ENCODE data around the gene TMED4. TPM values are rescaled to one million over a fixed set of nuclear protein-coding genes. Genes with fewer than 3 reads are reported as not detected.
A peak's percentile ranks its signal among the peaks of the same experiment; 100 is the strongest.

TMED4 gene
- total and polyA plus RNA-seq, 2 of the 13 experiments (the other 11 are each of a cell fraction or from before 2014, with no cell fraction given): 81.4 to 109 TPM

DNA sequence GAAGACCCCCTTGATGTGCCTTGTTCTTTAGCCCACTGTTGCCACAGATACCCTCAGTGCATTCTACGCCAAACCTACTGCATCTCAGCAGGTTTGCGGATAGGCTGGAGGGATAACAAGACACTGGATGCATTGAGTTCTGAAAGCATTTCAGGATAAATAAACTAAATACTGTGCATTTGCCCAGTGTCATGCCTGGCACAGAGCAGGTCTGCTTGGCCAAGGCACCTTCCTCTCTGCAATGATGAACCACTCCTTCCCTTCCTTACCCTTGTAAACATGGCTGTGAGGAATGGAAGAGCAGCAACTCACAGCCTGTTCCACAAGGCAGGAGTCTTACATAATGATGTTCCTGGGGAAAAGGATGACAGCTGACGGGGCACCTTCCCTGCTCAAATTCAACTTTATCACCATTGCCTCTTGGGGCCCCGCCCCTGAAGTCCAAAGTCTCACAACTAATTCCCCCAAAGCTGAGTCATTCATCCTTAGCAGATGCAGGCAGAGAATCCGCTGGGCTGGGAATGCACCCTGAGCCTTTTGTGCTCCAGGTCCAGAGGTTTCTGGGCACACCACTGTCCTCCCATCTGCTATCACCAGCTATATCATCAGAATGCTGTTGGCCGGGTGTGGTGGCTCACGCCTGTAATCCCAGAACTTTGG is 19.9 kb downstream of the TMED4 start (continued):
- TF ChIP-seq, protein P1, sequence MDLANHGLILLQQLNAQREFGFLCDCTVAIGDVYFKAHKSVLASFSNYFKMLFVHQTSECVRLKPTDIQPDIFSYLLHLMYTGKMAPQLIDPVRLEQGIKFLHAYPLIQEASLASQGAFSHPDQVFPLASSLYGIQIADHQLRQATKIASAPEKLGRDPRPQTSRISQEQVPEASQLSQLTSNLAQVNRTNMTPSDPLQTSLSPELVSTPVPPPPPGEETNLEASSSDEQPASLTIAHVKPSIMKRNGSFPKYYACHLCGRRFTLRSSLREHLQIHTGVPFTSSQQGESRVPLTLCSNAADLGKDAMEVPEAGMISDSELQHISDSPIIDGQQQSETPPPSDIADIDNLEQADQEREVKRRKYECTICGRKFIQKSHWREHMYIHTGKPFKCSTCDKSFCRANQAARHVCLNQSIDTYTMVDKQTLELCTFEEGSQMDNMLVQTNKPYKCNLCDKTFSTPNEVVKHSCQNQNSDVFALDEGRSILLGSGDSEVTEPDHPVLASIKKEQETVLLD (CRISPR knock-in tag; IDR thresholded peaks at IDR 0.05; ENCODE audit: low read depth): no peak
- TF ChIP-seq U2AF1 (optimal IDR thresholded peaks at IDR 0.05; ENCODE audit: low read depth, low read length): no peak
- TF ChIP-seq, protein P2, sequence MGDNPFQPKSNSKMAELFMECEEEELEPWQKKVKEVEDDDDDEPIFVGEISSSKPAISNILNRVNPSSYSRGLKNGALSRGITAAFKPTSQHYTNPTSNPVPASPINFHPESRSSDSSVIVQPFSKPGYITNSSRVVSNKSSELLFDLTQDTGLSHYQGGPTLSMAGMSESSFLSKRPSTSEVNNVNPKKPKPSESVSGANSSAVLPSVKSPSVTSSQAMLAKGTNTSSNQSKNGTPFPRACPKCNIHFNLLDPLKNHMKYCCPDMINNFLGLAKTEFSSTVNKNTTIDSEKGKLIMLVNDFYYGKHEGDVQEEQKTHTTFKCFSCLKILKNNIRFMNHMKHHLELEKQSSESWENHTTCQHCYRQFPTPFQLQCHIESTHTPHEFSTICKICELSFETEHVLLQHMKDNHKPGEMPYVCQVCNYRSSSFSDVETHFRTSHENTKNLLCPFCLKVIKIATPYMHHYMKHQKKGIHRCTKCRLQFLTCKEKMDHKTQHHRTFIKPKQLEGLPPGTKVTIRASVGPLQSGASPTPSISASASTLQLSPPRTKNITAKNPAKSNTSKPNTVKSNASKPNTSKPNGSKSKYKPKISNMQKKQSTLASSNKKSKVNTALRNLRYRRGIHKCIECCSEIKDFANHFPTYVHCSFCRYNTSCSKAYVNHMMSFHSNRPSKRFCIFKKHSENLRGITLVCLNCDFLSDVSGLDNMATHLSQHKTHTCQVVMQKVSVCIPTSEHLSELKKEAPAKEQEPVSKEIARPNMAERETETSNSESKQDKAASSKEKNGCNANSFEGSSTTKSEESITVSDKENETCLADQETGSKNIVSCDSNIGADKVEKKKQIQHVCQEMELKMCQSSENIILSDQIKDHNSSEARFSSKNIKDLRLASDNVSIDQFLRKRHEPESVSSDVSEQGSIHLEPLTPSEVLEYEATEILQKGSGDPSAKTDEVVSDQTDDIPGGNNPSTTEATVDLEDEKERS (CRISPR knock-in tag; IDR thresholded peaks at IDR 0.05): peak; percentile 66; the same call in 1 of the 2 replicates
- TF ChIP-seq SMC3 (IDR thresholded peaks at IDR 0.05; ENCODE audit: low read length): no peak; the same call in 1 of the 2 replicates
- TF ChIP-seq ZNF30 (CRISPR knock-in tag; IDR thresholded peaks at IDR 0.05): no peak
- peak; percentile 89 for TF ChIP-seq RBM22 (optimal IDR thresholded peaks at IDR 0.05; ENCODE audit: low read length)
- TF ChIP-seq, protein P3, sequence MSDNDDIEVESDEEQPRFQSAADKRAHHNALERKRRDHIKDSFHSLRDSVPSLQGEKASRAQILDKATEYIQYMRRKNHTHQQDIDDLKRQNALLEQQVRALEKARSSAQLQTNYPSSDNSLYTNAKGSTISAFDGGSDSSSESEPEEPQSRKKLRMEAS (IDR thresholded peaks at IDR 0.05): no peak
- 0 out of 2 replicates have a peak, but pooled peaks have one; percentile 39 for TF ChIP-seq GFI1 (CRISPR knock-in tag; IDR thresholded peaks at IDR 0.05; ENCODE audit: borderline replicate concordance)
- TF ChIP-seq NFRKB (IDR thresholded peaks at IDR 0.05): no peak
- TF ChIP-seq, protein P4, sequence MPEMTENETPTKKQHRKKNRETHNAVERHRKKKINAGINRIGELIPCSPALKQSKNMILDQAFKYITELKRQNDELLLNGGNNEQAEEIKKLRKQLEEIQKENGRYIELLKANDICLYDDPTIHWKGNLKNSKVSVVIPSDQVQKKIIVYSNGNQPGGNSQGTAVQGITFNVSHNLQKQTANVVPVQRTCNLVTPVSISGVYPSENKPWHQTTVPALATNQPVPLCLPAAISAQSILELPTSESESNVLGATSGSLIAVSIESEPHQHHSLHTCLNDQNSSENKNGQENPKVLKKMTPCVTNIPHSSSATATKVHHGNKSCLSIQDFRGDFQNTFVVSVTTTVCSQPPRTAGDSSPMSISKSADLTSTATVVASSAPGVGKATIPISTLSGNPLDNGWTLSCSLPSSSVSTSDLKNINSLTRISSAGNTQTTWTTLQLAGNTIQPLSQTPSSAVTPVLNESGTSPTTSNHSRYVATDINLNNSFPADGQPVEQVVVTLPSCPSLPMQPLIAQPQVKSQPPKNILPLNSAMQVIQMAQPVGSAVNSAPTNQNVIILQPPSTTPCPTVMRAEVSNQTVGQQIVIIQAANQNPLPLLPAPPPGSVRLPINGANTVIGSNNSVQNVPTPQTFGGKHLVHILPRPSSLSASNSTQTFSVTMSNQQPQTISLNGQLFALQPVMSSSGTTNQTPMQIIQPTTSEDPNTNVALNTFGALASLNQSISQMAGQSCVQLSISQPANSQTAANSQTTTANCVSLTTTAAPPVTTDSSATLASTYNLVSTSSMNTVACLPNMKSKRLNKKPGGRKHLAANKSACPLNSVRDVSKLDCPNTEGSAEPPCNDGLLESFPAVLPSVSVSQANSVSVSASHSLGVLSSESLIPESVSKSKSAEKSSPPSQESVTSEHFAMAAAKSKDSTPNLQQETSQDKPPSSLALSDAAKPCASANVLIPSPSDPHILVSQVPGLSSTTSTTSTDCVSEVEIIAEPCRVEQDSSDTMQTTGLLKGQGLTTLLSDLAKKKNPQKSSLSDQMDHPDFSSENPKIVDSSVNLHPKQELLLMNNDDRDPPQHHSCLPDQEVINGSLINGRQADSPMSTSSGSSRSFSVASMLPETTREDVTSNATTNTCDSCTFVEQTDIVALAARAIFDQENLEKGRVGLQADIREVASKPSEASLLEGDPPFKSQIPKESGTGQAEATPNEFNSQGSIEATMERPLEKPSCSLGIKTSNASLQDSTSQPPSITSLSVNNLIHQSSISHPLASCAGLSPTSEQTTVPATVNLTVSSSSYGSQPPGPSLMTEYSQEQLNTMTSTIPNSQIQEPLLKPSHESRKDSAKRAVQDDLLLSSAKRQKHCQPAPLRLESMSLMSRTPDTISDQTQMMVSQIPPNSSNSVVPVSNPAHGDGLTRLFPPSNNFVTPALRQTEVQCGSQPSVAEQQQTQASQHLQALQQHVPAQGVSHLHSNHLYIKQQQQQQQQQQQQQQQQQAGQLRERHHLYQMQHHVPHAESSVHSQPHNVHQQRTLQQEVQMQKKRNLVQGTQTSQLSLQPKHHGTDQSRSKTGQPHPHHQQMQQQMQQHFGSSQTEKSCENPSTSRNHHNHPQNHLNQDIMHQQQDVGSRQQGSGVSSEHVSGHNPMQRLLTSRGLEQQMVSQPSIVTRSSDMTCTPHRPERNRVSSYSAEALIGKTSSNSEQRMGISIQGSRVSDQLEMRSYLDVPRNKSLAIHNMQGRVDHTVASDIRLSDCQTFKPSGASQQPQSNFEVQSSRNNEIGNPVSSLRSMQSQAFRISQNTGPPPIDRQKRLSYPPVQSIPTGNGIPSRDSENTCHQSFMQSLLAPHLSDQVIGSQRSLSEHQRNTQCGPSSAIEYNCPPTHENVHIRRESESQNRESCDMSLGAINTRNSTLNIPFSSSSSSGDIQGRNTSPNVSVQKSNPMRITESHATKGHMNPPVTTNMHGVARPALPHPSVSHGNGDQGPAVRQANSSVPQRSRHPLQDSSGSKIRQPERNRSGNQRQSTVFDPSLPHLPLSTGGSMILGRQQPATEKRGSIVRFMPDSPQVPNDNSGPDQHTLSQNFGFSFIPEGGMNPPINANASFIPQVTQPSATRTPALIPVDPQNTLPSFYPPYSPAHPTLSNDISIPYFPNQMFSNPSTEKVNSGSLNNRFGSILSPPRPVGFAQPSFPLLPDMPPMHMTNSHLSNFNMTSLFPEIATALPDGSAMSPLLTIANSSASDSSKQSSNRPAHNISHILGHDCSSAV (CRISPR knock-in tag; IDR thresholded peaks at IDR 0.05; ENCODE audit: borderline replicate concordance): no peak
- TF ChIP-seq, protein P5, sequence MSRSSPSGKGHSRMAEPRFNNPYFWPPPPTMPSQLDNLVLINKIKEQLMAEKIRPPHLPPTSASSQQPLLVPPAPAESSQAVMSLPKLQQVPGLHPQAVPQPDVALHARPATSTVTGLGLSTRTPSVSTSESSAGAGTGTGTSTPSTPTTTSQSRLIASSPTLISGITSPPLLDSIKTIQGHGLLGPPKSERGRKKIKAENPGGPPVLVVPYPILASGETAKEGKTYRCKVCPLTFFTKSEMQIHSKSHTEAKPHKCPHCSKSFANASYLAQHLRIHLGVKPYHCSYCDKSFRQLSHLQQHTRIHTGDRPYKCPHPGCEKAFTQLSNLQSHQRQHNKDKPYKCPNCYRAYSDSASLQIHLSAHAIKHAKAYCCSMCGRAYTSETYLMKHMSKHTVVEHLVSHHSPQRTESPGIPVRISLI (CRISPR knock-in tag; IDR thresholded peaks at IDR 0.05; ENCODE audit: borderline replicate concordance): no peak
- TF ChIP-seq NR2F6 (IDR thresholded peaks at IDR 0.05): no peak
- peak; percentile 53 for TF ChIP-seq NR2F6 (CRISPR knock-in tag; IDR thresholded peaks at IDR 0.05)
- TF ChIP-seq ZNF256 (CRISPR knock-in tag; conservative IDR thresholded peaks at IDR 0.05): no peak
- TF ChIP-seq YEATS4 (CRISPR knock-in tag; IDR thresholded peaks at IDR 0.05; ENCODE audit: borderline replicate concordance): no peak; the same call in 1 of the 2 replicates
- no peak for TF ChIP-seq ETV6 (CRISPR knock-in tag; conservative IDR thresholded peaks at IDR 0.05)
